HG02798 (cell line): ENCODE results near the gene FAM227B.

Experiments
- ATAC-seq: cut with Tn5 transposase; IDR thresholded peaks from one replicate; pipeline ENCODE4 v1.9.1; 2021; ENCODE audit warnings: mild to moderate bottlenecking; ENCODE audit not compliant: unreplicated experiment, poor library complexity

Gene FAM227B

DNA sequence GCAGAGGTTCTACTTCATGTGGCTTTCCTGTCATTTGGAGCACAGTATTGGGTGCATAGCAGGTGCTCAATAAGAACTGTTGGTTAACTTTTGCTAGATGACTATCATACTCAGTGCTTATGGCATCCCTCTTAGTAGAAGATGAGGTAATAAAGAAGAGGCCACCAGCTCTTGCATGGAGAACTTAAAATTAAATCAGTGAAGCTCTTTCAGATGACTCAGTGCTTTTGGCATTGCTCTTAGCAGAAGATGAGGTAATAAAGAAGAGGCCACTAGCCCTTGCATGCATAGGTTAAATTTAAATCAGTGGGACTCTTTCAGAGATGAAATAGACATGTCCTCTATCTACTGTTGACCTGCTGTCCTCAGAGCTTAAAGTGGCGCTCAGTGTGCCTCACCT is 307.0 kb downstream of the FAM227B start:
- no peak for ATAC-seq

DNA sequence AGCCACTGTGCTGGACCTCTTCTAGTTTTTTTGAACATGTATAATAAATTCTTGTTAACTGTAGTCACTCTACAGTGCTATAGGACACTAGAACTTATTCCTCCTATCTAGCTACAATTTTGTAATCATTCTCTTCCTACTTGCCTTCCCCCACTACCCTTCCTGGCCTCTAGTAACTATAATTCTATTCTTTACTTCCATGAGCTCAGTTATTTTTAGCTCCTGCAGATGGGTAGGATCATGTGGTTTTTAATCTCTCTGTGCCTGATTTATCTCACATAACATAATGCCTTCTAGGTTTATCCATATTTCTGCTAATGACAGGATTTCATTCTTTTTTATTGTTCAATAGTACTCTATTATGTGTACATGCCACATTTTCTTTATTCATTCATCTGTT is 310.7 kb downstream of the FAM227B start:
- no peak for ATAC-seq

DNA sequence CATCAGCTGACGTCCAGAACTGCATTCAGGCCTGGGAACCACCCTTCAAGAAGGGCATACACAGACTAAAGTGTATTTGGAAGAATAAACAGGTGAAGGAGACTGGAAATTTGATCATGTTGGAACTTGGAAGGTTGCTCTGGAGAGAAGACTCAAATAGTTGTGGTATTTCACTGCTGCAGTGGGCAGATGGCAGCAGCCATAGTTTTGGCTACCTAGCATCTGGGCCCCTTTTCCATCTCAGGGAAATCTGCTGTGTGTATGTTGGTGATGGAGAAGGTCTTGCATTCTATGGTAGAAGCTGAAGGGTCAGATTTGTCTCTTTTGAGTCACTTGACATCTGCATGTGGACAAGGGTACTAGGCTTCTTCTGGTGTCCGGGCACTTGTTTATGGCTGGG is 311.9 kb downstream of the FAM227B start:
- ATAC-seq, result no peak

DNA sequence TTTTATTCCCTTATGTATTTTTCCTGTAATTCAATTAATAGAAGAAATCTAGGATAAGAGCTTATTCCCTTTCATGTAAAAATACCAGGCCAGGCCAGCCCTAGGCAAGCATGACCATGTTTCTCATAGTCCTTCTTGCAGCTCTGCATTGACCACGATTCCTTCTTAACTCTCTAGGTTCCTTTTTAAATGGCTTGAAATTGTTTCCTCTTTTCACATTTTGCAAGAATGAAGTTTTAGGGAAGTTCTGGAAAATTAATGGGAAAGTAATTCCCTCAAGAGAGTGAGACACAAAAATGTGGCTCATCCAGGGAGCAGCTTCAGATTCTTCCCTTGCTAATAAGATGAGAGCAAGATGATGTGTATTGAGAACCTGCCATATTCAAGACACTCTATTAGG is 314.1 kb downstream of the FAM227B start:
- ATAC-seq, result no peak

DNA sequence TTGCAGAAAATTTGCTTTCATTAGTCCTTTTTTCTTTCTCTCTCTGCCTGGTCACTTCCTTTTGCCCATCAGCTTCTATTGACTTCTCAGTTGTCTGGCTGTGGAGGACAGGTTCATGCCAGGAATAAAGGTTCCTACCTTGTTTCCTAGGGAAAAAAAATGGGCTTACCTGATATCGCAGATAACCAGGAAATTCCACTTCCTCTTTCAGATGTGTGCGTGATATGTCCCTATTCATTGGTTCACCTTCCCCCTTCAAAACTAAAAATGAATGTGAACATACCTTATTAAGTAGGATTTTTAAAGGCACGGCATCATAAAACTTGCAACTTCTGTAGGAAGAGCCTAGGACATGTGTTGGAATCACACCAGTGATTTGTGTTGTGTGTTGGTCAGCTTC is 317.6 kb downstream of the FAM227B start:
- no peak for ATAC-seq

DNA sequence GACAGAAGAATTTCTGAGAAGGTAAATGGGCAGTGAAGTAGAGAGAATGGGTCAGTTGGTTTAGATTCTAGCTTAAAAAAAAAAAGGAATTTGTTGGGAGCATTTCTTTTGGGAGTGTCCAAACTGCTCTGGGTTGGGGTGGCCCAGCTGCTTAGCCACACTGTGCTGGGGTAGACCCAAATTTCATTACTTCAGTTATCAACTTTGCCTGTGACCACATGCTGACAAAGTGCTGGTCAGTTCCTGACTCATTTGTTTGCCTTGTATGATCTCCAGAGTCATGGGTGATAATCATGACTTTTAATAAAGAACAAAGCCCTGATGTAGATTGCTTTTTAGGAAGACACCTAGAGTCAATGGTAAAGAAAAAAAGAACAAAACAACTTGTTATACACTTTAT is 319.1 kb downstream of the FAM227B start:
- no peak for ATAC-seq

DNA sequence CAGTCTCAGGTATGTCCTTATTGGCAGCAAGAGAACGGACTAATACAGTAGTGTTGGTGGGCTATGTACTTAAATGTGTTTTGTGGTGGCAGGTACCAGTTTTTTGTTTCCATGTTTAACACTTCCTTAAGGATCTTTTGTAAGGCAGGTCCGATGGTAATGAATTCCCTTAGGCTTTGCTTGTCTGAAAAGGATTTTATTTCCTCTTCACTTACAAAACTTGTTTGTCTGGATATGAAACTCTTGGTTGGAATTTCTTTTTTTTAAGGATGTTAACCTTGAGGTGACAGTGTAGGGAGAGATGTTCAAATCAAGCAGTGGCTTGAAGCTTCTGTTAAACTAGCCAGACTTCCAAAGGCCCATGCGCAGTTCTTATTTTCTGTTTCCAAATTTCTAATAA is 319.8 kb downstream of the FAM227B start:
- ATAC-seq, result no peak

DNA sequence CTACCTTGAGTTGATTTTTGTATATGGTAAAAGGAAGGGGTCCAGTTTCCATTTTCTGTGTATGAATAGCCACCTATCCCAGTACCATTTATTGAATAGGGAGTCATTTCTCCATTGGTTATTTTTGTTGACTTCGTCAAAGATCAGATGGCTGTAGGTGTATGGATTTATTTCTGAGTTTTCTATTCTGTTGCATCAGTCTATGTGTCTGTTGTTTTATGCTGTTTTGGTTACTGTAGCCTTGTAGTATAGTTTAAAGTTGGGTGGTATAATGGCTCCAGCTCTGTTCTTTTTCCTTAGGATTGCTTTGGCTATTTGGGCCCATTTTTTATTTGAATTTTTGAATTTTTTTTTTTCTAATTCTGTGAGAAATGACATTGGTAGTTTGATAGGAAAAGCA is 323.0 kb downstream of the FAM227B start:
- ATAC-seq, result no peak

DNA sequence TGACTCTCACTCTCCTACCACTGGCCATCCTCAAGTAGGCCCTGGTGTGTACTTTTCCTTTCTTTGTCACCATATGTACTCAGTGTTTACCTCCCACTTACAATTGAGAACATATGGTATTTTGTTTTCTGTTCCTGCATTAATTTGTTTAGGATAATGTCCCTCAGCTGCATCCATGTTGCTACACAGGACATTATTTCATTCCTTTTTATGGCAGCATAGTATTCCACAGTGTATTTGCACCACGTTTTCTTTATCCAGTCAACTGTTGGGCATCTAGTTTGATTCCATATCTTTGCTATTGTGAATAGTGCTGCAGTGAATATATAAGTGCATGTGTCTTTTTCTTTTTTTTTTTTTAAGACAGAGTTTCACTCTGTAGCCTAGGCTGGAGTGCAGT is 324.4 kb downstream of the FAM227B start:
- ATAC-seq, result no peak

DNA sequence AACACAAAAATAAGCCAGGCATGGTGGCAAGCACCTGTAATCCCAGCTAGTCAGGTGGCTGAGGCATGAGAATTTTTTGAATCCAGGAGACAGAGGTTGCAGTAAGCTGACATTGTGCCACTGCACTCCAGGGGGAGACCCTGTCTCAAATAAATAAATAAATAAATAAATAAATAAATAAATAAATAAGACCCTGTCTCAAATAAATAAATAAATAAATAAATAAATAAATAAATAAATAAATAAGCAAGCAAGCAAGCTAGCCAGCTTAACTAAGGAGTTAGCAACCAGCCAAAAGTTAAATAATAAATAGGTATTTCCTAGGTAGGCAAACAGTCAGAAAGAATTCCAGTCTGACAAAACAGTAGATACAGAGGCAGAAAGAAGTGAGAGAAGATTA is 326.7 kb downstream of the FAM227B start:
- no peak for ATAC-seq

DNA sequence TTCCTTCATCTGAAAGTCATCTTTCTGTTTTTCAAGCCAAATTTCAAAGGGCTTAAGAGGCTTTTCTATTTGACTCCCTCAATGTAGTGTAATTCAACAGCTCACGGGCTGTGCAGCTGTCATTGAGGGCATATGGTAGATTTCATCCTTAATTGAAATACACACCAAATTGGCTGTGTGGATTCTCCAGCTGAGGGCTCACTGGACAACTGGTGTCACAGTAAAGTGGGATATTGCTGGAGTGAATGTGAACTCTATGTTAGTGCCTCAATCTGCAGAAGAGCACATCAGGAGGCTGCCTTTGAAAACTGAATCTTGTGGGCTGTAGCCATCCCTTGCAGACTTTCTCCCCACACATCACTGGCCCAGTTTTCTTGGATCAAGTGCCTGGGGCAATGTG is 330.4 kb downstream of the FAM227B start:
- no peak for ATAC-seq

DNA sequence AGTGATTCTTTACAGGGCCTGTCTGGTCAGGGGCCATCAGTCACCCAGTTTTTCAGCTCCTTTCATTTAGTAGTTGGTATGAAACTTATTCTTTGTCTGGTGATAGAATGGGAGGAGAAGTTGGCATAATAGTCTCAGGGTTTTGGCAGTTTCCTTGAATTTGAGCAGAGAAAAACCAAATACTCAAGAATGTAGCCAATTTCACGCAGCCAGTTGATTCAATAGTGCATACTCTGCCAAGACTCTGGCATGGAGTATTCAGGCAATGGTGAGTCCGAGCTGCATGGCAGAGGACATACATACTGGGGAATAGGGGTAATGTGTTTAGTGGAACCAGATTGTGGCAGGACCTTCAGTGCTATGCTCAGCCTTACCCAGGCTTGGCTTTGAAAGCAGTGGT is 332.2 kb downstream of the FAM227B start:
- no peak for ATAC-seq

DNA sequence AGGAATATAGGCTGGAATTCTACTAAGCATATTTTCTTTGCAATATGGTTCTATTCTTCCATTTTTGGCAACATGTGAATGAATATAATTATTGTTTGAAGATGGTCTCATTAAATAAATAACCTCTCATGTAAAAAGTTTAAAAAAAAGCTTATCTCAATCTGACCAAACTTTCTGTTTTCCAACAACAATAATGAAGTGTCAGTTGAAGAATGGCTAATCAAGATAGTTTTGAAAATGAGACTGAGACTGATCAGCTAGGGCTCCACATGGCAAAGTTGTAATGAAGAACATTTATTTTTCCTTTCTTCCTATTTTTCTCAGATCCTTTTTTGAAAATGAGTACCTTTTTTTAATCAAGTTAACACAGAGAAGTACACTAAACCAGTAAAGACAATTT is 333.1 kb downstream of the FAM227B start:
- ATAC-seq, result no peak

DNA sequence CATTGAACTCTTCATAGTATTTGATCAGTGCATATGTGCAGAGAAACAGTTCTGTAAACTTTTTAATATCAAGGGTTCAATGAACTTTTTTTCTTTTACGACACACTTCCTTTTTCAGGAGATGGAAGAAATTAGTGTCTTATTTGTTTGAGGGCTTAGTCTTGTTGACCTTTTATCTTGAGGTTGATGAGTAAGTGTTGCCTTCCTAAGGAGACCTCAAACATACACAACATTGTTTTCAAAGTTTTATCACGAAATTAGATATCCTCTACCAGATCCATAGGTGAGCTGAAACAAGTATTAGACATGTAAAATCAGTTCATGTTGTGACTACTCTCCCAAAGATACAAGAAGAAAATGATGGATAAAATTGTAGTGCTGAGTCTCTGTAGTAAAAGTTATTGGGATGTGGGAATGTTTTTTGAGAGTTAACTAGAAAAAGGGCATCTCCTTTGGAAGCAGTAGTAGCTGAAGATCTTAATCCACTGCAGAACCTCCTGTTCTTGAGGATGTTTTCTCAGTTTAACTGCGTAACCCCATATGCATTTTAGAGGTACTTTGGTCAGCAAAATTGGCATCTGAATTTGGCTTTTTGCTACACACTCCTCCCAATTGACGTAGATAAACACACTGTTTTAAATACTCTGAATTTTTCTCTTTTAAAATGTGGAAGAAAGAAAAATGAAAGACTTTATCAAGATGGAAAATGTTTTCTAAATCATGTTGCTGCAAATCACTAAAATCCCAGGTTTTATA is 333.8 kb downstream of the FAM227B start:
- no peak for ATAC-seq

DNA sequence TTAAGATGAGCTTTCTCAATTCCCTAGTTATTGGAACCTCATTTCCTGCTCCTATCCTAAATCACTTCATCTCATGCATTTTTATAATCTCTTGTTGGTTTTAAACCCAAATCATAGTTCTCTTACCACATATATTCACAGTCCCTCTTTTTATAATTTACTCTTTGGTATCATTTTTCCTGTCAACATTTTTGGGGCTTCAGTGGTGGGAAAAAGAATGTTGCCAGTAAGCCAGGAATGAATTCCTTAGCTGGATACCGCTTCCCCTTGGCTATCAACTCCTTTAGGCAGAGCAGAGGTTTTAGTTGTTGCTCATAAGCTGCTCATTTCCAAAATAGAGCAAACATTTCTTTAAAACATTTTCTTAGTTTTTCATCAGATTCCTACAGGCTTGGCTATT is 338.3 kb downstream of the FAM227B start:
- ATAC-seq, result no peak

DNA sequence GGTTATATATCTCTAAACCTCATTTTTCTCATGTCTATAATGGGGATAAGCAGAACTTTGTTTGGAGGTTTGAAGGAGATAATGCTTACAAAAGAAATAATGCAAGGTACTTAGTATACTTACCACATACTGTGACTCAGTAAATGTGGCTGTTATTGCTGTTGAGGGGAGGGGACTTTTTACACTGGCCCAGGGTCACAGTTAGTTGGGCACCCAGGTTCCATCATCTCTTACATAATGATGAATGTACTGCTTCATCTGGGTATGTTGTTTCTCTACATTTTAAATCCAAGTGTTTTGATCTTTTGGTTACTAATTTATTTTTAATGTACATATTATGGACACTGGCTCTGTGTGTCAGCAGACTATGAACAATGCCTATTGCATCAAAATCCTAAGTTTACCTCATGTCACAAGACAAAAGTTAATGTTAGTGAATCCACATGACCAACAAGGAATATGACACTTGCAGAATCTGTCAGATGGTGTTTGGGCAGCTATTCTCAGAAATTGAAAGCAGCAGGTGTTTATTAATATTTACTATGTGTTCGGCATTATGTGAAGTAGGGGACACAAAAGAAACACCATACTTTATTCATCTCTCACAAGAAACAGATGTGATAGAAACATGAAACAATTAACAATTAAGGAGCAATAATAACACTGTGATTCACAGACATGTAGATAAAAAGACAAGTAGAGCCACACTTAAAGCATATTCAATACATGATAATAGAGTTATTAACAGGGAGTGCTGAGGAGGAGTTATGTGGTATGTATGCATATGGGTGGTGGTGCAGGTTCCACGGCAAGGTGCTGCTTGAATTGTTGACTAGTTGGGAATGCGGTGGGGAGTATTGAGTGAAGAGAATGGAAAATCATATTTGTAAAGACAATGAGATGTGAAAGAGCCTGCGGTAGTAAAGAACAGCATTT is 340.8 kb downstream of the FAM227B start:
- ATAC-seq, result no peak

DNA sequence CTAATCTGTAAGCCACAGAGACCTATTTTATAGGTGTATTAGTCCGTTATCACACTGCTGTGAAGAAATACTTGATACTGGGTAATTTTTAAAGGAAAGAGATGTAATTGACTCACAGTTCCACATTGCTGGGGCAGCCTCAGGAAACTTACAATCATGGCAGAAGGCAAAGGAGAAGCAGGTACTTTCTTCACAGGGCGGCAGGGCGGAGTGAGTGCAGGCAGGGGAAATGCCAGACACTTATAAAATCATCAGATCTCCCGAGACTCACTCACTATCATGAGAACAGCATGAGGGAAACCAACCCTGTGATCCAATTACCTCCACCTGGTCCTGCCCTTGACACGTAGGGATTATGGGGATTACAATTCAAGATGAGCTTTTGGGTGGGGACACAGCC is 341.9 kb downstream of the FAM227B start:
- no peak for ATAC-seq
